Measurements from ENCODE around the gene CACNA1C.

The CACNA1C gene

DNA sequence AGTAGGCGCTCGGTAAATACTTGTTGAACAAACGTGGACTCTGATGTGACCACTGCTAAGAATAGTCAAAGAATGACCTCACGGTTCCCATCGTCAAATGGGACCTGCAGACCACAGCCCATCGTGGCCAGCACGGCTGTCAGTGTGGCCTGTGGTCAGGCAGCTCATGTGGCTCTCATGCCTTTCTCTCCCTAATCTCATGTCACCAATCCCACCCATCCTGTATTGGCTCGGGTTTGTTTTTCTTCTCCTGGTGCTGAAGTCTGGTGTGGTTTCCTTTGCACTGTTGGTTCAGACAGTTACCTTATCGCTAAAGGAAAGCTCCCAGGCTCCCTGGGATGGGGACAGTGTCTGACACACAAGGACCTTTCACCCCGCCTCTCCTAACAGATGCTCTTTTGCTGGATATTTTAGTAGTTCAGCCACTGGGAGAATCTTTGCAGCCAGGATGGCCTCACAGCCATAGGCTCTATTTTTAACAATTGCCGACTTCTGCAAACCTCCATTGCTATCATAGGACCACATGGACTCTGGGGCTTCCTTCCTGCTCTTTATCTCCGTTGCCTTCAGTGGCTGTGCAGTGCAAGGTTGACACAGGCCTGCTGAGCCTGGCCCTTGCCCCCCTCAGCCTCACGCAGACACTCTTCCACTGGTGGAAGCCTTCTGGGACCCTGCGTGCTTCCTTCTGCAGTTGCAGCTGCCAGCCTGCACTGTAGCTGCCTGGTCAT is 448.8 kb downstream of the CACNA1C start:
- no peak for DNase-seq

- DNase-seq, result no peak
Observed at GRCh38 chr12:2503036-2503435, 450.2 kb downstream of the CACNA1C start.

GRCh38 chr12:2503762-2504161 is 451.0 kb downstream of the CACNA1C start:
- DNase-seq, result no peak

DNA sequence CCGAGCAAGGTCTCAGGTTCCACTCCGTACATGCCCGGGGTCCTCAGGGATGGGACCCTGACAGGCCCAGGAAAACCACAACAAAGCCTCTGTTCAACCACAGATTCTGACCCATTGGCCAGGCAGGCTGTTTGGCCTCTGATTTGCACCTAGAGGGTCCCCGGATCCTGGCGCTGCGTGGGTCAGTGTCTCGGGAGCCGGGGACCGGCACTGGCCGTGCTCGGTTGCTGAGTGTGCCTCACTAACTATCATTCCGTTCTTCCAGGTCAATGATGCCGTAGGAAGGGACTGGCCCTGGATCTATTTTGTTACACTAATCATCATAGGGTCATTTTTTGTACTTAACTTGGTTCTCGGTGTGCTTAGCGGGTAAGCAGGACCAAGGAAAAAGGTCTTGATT is 451.8 kb downstream of the CACNA1C start:
- DNase-seq, result no peak

GRCh38 chr12:2507814-2508213 is 455.0 kb downstream of the CACNA1C start:
- no peak for DNase-seq

DNA sequence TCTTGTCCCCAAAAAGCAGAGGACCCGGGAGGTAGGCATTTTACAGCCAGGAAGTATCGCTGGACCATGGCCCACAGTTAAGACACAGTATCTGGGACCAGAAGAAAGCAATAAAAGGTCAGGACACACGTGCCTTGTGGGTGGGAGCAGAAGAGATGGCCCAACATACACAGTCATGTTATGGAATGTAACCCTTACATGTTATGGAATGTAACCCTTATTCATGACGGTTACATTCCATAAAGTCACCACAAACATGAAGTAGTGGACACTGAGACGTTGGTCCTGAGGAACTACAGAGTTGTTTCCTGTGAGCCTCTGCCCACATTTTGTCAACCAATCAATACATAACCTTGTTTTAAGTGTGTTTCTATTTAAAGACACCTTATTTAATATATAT is 456.4 kb downstream of the CACNA1C start:
- DNase-seq, result no peak

DNA sequence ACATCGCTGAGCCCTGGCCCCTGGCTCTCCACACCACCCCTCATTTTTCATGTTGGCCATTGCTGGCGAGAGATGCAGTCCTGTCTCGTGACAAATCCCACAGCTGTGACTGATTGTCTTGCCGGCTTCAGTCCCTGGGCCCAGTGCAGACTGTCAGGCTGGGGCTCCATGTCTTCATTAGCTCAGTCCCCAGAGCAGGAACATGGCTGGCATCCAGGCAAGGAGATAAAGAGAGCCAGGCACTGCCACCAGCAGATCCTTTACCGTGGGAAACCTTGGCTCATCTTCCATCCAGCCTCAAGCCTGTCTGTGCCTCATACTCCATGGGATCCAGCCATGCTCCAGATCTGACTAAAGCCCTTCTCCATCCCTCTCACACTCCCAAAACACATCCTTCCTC is 457.3 kb downstream of the CACNA1C start:
- DNase-seq, result no peak

DNA sequence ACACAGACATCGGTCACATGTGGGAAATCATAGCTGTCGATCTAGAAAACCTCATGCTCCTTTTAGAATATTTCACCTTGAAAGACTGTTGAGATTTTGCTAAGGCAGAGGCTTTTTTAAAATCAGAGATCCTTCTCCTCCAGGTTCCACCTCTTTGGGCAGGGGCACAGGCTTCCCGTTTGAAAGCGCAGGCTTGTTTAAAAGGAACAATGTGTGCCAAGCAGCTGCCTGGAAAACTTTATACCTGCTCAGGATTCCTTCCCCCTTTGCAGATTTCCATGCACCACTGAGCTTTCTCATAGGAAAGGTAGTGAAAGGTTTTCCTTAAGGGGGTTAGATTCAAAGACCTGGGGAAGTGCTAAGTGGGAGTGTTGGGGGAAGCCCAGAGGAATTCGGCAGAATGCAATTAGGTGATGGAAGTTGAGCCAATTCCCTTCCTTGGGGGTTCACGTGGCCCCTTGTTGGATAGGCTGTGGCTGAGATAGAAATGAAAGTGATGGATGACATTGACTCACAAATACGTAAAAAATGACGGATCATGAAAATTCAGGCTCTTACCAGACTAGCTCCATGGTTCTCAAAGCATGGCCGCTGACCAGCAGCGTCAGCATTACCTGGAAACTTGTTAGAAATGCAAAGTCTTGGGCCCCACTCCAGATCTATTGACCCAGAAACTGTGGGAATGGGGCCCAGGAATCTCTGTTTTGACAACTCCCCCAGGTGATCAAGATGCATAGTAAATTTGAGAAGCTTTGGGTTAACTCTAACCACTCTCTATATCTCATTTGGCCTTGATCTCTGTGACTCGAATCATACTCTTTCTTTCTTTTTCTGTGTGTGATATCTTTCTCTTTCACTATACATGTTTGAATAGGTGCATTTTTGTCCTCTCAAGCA is 460.6 kb downstream of the CACNA1C start:
- no peak for DNase-seq

- DNase-seq, result no peak
Observed at GRCh38 chr12:2514038-2514340, 461.2 kb downstream of the CACNA1C start.

GRCh38 chr12:2520722-2521246 is 468.0 kb downstream of the CACNA1C start:
- DNase-seq, result no peak

- no peak for DNase-seq
Observed at GRCh38 chr12:2523317-2523716, 470.5 kb downstream of the CACNA1C start.

DNA sequence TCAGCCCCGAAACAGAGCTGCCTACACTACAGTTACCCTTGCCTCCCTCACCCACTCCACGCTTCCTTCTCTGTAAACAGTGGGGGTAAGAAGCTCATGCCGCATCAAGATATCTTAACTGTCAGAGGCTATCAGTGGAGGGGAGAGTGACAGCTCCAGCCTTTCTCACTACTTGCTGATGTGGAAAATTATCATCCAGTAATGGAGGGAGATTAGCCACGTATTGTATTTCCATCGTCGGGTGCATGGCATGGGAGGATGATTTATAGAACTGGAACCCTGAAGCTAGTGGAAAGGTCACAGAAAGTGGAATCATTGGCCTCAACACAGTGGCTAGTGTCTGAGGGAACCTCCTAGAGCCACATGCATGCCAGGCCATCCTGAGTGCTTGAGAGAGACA is 471.1 kb downstream of the CACNA1C start:
- no peak for DNase-seq

DNA sequence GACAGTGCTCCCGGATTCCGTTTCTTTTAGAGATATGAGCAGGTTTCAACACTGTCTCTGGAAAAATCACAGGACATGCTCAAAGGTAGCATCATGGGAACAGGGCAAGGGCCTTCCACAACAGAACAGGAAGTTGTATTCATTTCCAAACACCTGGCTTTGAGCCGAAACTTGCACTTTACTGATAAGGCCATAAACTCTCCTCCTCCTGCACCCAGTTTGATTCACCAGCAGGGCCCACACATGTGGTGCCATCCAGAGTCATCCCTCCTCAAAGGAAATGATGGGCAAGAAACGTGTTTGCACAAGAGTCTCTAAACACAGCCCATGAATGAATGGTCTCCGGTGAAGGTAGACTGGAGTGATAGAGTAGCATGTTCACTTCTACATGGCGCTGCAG is 473.6 kb downstream of the CACNA1C start:
- no peak for DNase-seq

- no peak for DNase-seq
Observed at GRCh38 chr12:2528001-2528400, 475.2 kb downstream of the CACNA1C start.

DNA sequence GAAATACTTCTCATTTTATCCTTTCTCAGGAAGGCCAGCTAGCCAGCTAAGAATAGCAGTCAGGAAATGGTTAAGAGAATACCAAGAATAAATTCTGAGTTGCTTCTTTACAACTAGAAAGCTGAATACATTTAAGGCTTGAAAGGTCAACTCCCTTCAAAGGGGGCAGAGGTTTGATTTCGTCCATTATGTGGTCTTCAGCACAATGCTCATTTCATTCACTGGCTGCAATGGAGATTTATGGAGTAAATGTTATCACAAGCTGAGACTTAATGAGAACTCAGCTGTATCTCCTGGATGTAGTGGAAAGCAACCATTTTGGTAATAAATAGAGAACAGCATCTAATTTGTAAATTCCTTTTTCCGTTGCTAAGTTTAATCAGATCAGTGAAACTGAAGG is 477.0 kb downstream of the CACNA1C start:
- DNase-seq, result no peak

- DNase-seq, result no peak
Observed at GRCh38 chr12:2531371-2531770, 478.6 kb downstream of the CACNA1C start.

- no peak for DNase-seq
Observed at GRCh38 chr12:2533036-2533435, 480.2 kb downstream of the CACNA1C start.

GRCh38 chr12:2535583-2536204 is 482.9 kb downstream of the CACNA1C start:
- DNase-seq, result no peak

GRCh38 chr12:2536724-2537123 is 483.9 kb downstream of the CACNA1C start:
- no peak for DNase-seq

DNA sequence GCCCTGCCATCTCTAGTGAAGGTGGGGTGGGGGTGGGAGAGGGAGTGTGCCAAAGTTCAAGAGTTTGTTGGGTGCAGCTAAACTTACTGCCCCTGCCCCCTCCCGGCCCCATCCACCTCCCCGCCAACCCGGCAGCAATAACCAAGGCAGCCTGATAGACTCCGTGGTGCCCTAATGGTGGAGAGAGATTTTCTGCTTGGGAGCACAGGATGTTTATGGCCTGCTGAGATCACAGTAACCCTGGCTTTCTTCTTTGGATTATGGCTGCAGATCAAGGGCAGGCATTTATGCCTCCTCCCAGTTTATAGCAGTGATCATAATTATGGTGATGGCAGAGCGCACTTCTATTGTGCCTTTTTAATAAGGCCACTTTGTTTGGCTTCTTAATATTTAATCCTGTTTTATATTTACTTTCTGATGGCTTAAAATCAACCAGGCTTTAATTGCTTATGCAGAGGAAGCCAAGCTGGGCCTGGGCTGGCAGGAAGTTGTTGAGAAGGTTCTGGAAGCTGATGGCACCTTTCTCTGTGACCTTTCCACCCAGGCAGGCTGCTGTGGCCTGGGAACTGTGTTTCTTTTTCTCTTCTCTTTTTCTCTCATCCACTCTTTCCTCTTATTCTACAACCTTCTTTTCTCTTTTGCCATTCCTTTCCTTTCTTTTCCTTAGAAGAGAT is 485.2 kb downstream of the CACNA1C start:
- no peak for DNase-seq

DNA sequence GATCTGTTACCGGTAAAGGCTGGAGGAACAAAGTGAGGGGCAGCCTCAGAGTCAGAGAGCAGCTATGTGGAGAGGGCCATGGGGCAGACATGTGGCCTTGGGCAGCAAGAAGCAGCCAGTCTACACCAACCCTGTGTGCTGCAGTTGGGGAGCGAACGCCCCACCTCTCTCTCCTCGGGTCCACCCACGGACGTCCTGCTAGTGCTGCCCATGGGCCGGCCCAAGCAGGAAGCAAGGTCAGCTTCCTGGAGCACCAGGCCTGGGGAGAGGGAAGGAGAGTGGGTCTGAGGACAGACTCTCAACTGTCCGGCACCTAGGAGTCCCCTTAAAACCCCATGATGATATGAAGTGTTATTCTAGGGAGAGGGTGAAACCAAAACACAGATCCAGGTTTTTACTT is 487.2 kb downstream of the CACNA1C start:
- DNase-seq, result no peak

DNA sequence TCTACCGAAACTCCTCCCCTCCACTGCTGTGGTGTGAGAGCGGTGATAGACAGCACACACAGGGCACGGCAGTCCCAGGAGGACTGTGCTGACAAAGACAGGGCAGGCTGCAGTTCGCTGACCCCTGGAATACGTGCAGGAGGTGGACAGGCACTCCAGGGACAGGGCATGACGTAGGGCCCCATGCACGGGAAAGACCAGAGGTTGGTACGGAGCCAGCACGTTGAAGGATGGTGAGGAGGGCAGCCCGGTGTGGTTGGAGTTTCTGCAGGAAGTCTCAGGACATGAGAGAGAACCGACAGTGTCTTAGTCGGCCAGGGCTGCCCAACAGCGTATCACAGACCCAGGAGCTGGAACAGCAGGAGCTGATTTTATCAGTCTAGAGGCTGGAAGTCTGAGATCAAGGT is 487.8 kb downstream of the CACNA1C start:
- no peak for DNase-seq

GRCh38 chr12:2541631-2542204 is 488.9 kb downstream of the CACNA1C start:
- no peak for DNase-seq
